SK-N-MC (cell line): ENCODE measurements around the gene ORC2.

ENCODE experiments used
- EZH2 ChIP-seq: fragments of 200-600 bp; sonication (generic); IDR thresholded peaks from one replicate; pipeline ENCODE4 v1.6.1; 2017; ENCODE audit warnings: antibody characterized with exemption
- POLR2AphosphoS5 ChIP-seq: IDR thresholded peaks from 2 replicates; pipeline ENCODE4 v1.6.1; 2012; ENCODE audit warnings: mild to moderate bottlenecking, low read depth, low read length, borderline replicate concordance

DNA sequence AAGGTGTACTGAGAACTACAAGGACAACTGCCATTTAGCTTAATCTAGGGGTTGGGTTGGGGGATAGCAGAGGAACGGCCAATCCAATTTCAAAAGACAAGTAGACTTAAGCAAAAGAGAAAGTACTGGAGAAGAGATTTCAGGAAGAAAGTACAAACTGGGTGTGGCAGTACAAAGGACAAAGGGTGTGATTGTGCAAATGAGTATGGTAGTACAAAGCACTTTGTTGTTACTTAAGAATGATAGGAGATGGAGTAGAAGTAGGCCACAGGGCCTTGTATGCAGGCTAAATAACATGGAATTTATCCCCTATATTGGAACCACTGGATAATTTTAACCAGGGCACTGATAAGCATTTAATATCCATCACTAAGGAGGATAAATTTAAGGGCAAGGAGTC lies 4.7 kb upstream of the ORC2 start:
- TF ChIP-seq EZH2 (no peak), POLR2AphosphoS5 (no peak)
